ENCODE data around the gene PRKCE.

PRKCE gene

GRCh38 chr2:46193855-46194254, 542.4 kb downstream of the PRKCE start:
- no peak overlapping the region for H3K27ac ChIP-seq
- H3K4me1 ChIP-seq: no peaks in the 10 kb centered on the region
- no peaks in the 10 kb centered on the region for H3K9me3 ChIP-seq
- no peaks in the 10 kb centered on the region for H3K36me3 ChIP-seq
- DNase-seq: no peak
- no peaks in the 10 kb centered on the region for H3K27me3 ChIP-seq
- intact Hi-C loops (cut with DNase I; ENCODE audit: low total_unique reads): no loop called here
- TF ChIP-seq, protein P1, sequence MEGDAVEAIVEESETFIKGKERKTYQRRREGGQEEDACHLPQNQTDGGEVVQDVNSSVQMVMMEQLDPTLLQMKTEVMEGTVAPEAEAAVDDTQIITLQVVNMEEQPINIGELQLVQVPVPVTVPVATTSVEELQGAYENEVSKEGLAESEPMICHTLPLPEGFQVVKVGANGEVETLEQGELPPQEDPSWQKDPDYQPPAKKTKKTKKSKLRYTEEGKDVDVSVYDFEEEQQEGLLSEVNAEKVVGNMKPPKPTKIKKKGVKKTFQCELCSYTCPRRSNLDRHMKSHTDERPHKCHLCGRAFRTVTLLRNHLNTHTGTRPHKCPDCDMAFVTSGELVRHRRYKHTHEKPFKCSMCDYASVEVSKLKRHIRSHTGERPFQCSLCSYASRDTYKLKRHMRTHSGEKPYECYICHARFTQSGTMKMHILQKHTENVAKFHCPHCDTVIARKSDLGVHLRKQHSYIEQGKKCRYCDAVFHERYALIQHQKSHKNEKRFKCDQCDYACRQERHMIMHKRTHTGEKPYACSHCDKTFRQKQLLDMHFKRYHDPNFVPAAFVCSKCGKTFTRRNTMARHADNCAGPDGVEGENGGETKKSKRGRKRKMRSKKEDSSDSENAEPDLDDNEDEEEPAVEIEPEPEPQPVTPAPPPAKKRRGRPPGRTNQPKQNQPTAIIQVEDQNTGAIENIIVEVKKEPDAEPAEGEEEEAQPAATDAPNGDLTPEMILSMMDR (IDR thresholded peaks at IDR 0.05): no peak
- no peak overlapping the region for H3K4me3 ChIP-seq

GRCh38 chr2:46194856-46195255, 543.4 kb downstream of the PRKCE start:
- no peaks in the 10 kb centered on the region for H3K27me3 ChIP-seq
- TF ChIP-seq, protein P1 (IDR thresholded peaks at IDR 0.05): no peak
- intact Hi-C loops (cut with DNase I; ENCODE audit: low total_unique reads): no loop called here
- no peak overlapping the region for H3K27ac ChIP-seq
- no peaks in the 10 kb centered on the region for H3K36me3 ChIP-seq
- DNase-seq: no peak
- H3K9me3 ChIP-seq: no peaks in the 10 kb centered on the region
- H3K4me1 ChIP-seq: no peaks in the 10 kb centered on the region
- no peak overlapping the region for H3K4me3 ChIP-seq

DNA sequence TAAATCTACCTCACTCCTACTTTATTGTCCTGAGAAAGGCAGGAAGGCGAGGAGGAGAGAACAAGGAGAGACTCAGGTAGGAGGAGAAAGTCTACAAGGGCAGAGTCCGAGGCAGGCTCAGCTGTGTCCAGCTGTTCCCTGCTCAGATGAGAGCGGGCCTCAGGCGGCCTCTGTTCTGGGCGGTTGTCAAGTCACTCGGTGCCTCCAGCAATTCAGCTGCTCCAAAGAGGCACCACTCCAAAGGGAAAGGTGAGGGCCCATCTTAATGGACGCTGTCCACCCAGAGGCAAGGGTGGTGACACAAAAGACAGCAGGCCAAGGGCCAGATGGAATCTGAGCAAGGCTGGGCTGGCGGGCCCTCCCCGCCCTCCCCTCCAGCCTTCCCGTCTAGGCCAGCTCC, 544.3 kb downstream of the PRKCE start:
- no peak for DNase-seq
- H3K4me3 ChIP-seq: no peak overlapping the region
- H3K9me3 ChIP-seq: no peaks in the 10 kb centered on the region
- H3K4me1 ChIP-seq: peaks cover 0 to 8% (median 6%) of the 10 kb centered on the region in 4 donors
- H3K36me3 ChIP-seq: no peaks in the 10 kb centered on the region
- TF ChIP-seq, protein P1 (IDR thresholded peaks at IDR 0.05): no peak
- intact Hi-C loops (cut with DNase I; ENCODE audit: low total_unique reads): no loop called here
- no peaks in the 10 kb centered on the region for H3K27me3 ChIP-seq
- H3K27ac ChIP-seq: no peak overlapping the region

DNA sequence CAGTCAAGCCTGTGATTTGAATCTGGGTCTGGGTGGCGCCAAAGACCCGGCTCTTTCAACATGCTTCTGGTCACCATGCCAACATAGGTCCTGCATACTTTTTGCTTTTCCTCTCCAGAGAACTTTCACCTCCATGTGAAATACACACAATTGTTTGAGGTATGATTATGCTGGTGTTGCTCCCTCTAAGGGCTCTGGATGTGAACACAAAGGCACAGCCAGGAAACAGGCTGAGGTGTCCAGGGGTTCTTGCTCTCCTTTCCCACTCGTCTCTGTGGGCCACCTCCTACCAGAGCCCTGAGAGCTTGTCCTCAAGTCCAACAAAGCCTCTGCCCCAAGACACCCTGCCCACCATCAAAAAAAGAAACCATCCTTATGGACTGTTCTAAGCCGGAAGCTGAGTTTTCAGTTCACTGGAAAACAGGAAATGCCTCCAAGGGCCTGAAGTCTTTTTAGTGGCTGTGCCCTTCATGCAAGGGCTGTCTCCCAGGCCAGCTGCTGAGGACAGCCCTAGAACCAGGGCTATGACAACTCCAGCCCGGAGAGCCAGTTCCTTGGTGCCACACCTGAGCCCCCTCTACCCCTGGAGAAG, 545.5 kb downstream of the PRKCE start:
- intact Hi-C loops (cut with DNase I; ENCODE audit: low total_unique reads): no loop called here
- no peaks in the 10 kb centered on the region for H3K9me3 ChIP-seq
- TF ChIP-seq, protein P1 (IDR thresholded peaks at IDR 0.05): no peak
- no peaks in the 10 kb centered on the region for H3K36me3 ChIP-seq
- no peak overlapping the region for H3K4me3 ChIP-seq
- H3K4me1 ChIP-seq: peaks cover 0 to 13% (median 7%) of the 10 kb centered on the region in 4 donors
- no peak for DNase-seq
- no peak overlapping the region for H3K27ac ChIP-seq
- no peaks in the 10 kb centered on the region for H3K27me3 ChIP-seq

GRCh38 chr2:46197672-46198071, 546.2 kb downstream of the PRKCE start:
- intact Hi-C loops (cut with DNase I; ENCODE audit: low total_unique reads): no loop called here
- no peak overlapping the region for H3K4me3 ChIP-seq
- no peaks in the 10 kb centered on the region for H3K36me3 ChIP-seq
- TF ChIP-seq, protein P1 (IDR thresholded peaks at IDR 0.05): no peak
- H3K4me1 ChIP-seq: peaks cover 0 to 13% (median 7%) of the 10 kb centered on the region in 4 donors
- no peak for DNase-seq
- H3K9me3 ChIP-seq: no peaks in the 10 kb centered on the region
- no peak overlapping the region for H3K27ac ChIP-seq
- H3K27me3 ChIP-seq: no peaks in the 10 kb centered on the region
